NT2/D1 (cell line): ENCODE data around the gene C2orf68.

Experiments
- DNase-seq: peaks from one replicate; pipeline ENCODE4 v3.0.0-alpha.2; 2011; ENCODE audit warnings: low read depth, low spot score
- H3K27me3 ChIP-seq: 2 replicates; pipeline ENCODE4 v1.6.0; 2011; ENCODE audit warnings: mild to moderate bottlenecking; ENCODE audit not compliant: insufficient read length, insufficient read depth
- H3K36me3 ChIP-seq: 2 replicates; pipeline ENCODE4 v1.6.1; 2011; ENCODE audit warnings: mild to moderate bottlenecking, low read length, mixed read lengths; ENCODE audit not compliant: insufficient read depth, insufficient read length
- H3K4me1 ChIP-seq: 2 replicates; pipeline ENCODE4 v1.5.1; 2011; ENCODE audit not compliant: insufficient read depth, insufficient read length
- H3K4me3 ChIP-seq: 2 replicates; pipeline ENCODE4 v1.5.1; 2011; ENCODE audit warnings: low read depth; ENCODE audit not compliant: insufficient read length
- H3K9ac ChIP-seq: 2 replicates; pipeline ENCODE4 v1.6.0; 2011; ENCODE audit warnings: low read depth; ENCODE audit not compliant: insufficient read length
- H3K9me3 ChIP-seq: 2 replicates; pipeline ENCODE4 v1.5.1; 2011; ENCODE audit warnings: mild to moderate bottlenecking, low read length; ENCODE audit not compliant: insufficient read depth
- SUZ12 ChIP-seq: IDR thresholded peaks from 2 replicates; pipeline ENCODE4 v1.6.1; 2011; ENCODE audit not compliant: insufficient read length, insufficient read depth; ENCODE audit errors: extremely low read depth
- YY1 ChIP-seq: IDR thresholded peaks from 2 replicates; pipeline ENCODE4 v1.6.1; 2011; ENCODE audit not compliant: insufficient read length, insufficient read depth
- ZNF274 ChIP-seq: IDR thresholded peaks from 2 replicates; pipeline ENCODE4 v1.6.1; 2011; ENCODE audit warnings: mild to moderate bottlenecking, low read depth, low read length

Gene C2orf68

DNA sequence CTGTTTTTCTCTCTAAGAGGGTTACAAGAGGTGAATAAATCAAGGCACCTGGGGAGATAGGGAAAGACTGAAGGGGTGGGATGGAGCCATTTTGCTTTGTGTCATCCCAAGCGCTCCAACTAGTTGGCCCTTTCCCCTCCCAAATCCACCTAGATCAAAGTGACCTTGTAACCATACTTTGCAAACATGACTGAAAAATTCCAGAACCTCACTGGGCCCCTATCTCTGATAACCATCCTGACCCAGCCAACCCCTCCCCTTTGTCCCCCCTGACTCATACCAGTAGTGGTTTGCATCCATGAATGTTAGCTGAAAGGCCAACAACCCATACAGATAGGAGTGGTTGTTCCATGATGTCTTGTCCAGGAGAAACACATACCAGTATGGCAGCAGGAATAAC is 53.7 kb downstream of the C2orf68 start:
- DNase-seq, result no peak
- no peaks in the 10 kb centered on the region for H3K9me3 ChIP-seq
- no peak for TF ChIP-seq SUZ12
- no peak for TF ChIP-seq ZNF274
- no peak for TF ChIP-seq YY1
- H3K36me3 ChIP-seq, result peaks cover 51% of the 10 kb centered on the region
- H3K27me3 ChIP-seq, result no peaks in the 10 kb centered on the region
- H3K4me1 ChIP-seq, result no peaks in the 10 kb centered on the region
- no peak overlapping the region for H3K4me3 ChIP-seq
- no peak overlapping the region for H3K9ac ChIP-seq

DNA sequence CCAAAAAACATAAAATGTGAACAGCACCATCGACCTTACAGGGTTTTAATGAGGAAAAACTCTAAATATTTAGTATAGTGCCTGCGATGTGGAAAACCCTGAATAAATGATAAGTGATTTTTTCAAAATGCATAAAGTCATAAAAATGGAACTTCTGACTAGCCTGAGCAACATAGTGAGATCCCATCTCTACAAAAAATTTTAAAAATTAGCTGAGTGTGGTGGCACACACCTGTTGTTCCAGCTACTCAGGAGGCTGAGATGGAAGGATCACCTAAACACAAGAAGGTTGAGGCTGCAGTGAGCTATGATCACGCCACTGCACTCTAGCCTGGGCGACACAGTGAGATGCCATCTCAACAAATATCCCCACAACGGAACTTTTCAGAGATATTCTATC is 54.7 kb downstream of the C2orf68 start:
- H3K4me3 ChIP-seq, result no peak overlapping the region
- DNase-seq, result no peak
- H3K9ac ChIP-seq, result no peak overlapping the region
- H3K4me1 ChIP-seq, result no peaks in the 10 kb centered on the region
- no peak for TF ChIP-seq YY1
- H3K27me3 ChIP-seq, result no peaks in the 10 kb centered on the region
- H3K9me3 ChIP-seq, result no peaks in the 10 kb centered on the region
- H3K36me3 ChIP-seq, result peaks cover 61% of the 10 kb centered on the region
